ENCODE data around the gene JAGN1. TPM values are rescaled to one million over a fixed set of nuclear protein-coding genes. Genes with fewer than 3 reads are reported as not detected.

JAGN1 gene
- total RNA-seq, 1 donor from 2014 or later = 40.4 TPM

GRCh38 chr3:9884555-9885165, 5.8 kb upstream of the JAGN1 start:
- no peak for TF ChIP-seq CTCF (conservative IDR thresholded peaks at IDR 0.05)
- Mint-ChIP-seq H3K4me1 (ENCODE audit: unreplicated experiment) (no peaks in the 10 kb centered on the region), H3K9me3 (no peaks in the 10 kb centered on the region), H3K4me3 (peak overlapping the region; percentile 59), H3K36me3 (no peaks in the 10 kb centered on the region), H3K27ac (peak overlapping the region; percentile 82), H3K27me3 (no peaks in the 10 kb centered on the region)
- DNase-seq (ENCODE audit: extremely low spot score, unreplicated experiment) = no peak

- Mint-ChIP-seq H3K4me3 (no peak overlapping the region), H3K27ac (no peak overlapping the region), H3K27me3 (no peaks in the 10 kb centered on the region), H3K9me3 (no peaks in the 10 kb centered on the region), H3K4me1 (ENCODE audit: unreplicated experiment) (no peaks in the 10 kb centered on the region), H3K36me3 (peaks cover 4% of the 10 kb centered on the region)
- no peak for TF ChIP-seq CTCF (conservative IDR thresholded peaks at IDR 0.05)
- no peak for DNase-seq (ENCODE audit: extremely low spot score, unreplicated experiment)
These were observed 4.1 kb upstream of the JAGN1 start for GRCh38 chr3:9886328-9886727.

GRCh38 chr3:9887480-9887879, 2.9 kb upstream of the JAGN1 start:
- peaks cover 7% of the 10 kb centered on the region for H3K36me3 Mint-ChIP-seq
- no peak overlapping the region for H3K27ac Mint-ChIP-seq
- H3K27me3 Mint-ChIP-seq = no peaks in the 10 kb centered on the region
- DNase-seq (ENCODE audit: extremely low spot score, unreplicated experiment) = no peak
- H3K4me1 Mint-ChIP-seq (ENCODE audit: unreplicated experiment) = peaks cover 7% of the 10 kb centered on the region
- no peaks in the 10 kb centered on the region for H3K9me3 Mint-ChIP-seq
- no peak for TF ChIP-seq CTCF (conservative IDR thresholded peaks at IDR 0.05)
- no peak overlapping the region for H3K4me3 Mint-ChIP-seq

- Mint-ChIP-seq H3K4me1 (ENCODE audit: unreplicated experiment) (peaks cover 11% of the 10 kb centered on the region), H3K9me3 (no peaks in the 10 kb centered on the region), H3K27ac (no peak overlapping the region), H3K36me3 (peaks cover 13% of the 10 kb centered on the region), H3K4me3 (no peak overlapping the region), H3K27me3 (no peaks in the 10 kb centered on the region)
- no peak for TF ChIP-seq CTCF (conservative IDR thresholded peaks at IDR 0.05)
- no peak for DNase-seq (ENCODE audit: extremely low spot score, unreplicated experiment)
These were observed 1.9 kb upstream of the JAGN1 start for GRCh38 chr3:9888540-9888939.

GRCh38 chr3:9889405-9889804, 1.0 kb upstream of the JAGN1 start:
- Mint-ChIP-seq H3K4me1 (ENCODE audit: unreplicated experiment) (peaks cover 11% of the 10 kb centered on the region), H3K27me3 (no peaks in the 10 kb centered on the region), H3K27ac (no peak overlapping the region), H3K36me3 (peaks cover 18% of the 10 kb centered on the region), H3K9me3 (no peaks in the 10 kb centered on the region), H3K4me3 (no peak overlapping the region)
- no peak for TF ChIP-seq CTCF (conservative IDR thresholded peaks at IDR 0.05)
- DNase-seq (ENCODE audit: extremely low spot score, unreplicated experiment) = no peak
